Gastrocnemius medialis (tissue), 4 donors: ENCODE results near the gene PIGQ.

Source experiments
- POLR2A ChIP-seq, 2 donors: fragments of 450-650 bp; IDR thresholded peaks; one replicate each; pipeline ENCODE4 v1.6.1; 2017; ENCODE audit warnings: antibody characterized with exemption in 2 of 2, mild to moderate bottlenecking in 2 of 2, moderate library complexity in 2 of 2
- TF ChIP-seq, protein P1 (sequence below), 5 experiments: fragments of 450-650 bp in 3 of 5; fragments of 200-600 bp in 2 of 5; sonication (generic) in 2 of 5; IDR thresholded peaks in 4 of 5; conservative IDR thresholded peaks in 1 of 5; 1 replicate in 4 of 5; 2 replicates in 1 of 5; pipeline ENCODE4 v1.5.1; 2016 to 2019; ENCODE audit warnings: antibody characterized with exemption in 5 of 5, mild to moderate bottlenecking in 3 of 5, moderate library complexity in 3 of 5

- TF ChIP-seq, protein P1, sequence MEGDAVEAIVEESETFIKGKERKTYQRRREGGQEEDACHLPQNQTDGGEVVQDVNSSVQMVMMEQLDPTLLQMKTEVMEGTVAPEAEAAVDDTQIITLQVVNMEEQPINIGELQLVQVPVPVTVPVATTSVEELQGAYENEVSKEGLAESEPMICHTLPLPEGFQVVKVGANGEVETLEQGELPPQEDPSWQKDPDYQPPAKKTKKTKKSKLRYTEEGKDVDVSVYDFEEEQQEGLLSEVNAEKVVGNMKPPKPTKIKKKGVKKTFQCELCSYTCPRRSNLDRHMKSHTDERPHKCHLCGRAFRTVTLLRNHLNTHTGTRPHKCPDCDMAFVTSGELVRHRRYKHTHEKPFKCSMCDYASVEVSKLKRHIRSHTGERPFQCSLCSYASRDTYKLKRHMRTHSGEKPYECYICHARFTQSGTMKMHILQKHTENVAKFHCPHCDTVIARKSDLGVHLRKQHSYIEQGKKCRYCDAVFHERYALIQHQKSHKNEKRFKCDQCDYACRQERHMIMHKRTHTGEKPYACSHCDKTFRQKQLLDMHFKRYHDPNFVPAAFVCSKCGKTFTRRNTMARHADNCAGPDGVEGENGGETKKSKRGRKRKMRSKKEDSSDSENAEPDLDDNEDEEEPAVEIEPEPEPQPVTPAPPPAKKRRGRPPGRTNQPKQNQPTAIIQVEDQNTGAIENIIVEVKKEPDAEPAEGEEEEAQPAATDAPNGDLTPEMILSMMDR (IDR thresholded peaks at IDR 0.05 in 4 of 5, conservative IDR thresholded peaks at IDR 0.05 in 1 of 5): no peak
- TF ChIP-seq POLR2A (IDR thresholded peaks at IDR 0.05): no peak
Observed at GRCh38 chr16:572865-573650, 3.3 kb downstream of the PIGQ start.
